BE2C (cell line): ENCODE data around the gene KRTAP10-2.

Experiments used
- DNase-seq: peaks from one replicate; pipeline ENCODE4 v3.0.0-alpha.2; 2020
- H3K27me3 ChIP-seq: fragments of 250-450 bp; sonication (Bioruptor Pico); 2 replicates; pipeline ENCODE4 v1.5.1; 2020; ENCODE audit warnings: mild to moderate bottlenecking
- H3K36me3 ChIP-seq: fragments of 250-450 bp; sonication (Bioruptor Pico); 2 replicates; pipeline ENCODE4 v1.5.1; 2020; ENCODE audit warnings: mild to moderate bottlenecking
- H3K4me1 ChIP-seq: fragments of 250-450 bp; sonication (Bioruptor Pico); 2 replicates; pipeline ENCODE4 v1.5.1; 2020
- H3K4me3 ChIP-seq: 2 replicates; pipeline ENCODE4 v1.5.1; 2011; ENCODE audit warnings: low read depth, low read length
- H3K9me3 ChIP-seq: fragments of 250-450 bp; sonication (Bioruptor Pico); 2 replicates; pipeline ENCODE4 v1.5.1; 2020
- CTCF ChIP-seq: IDR thresholded peaks from 2 replicates; pipeline ENCODE4 v1.5.1; 2012; ENCODE audit warnings: mild to moderate bottlenecking, low read depth, low read length

KRTAP10-2 gene

GRCh38 chr21:44523567-44524413 is 27.5 kb downstream of the KRTAP10-2 start:
- DNase-seq, result no peak
- no peak for TF ChIP-seq CTCF
- no peaks in the 10 kb centered on the region; the same call in 1 of the 2 replicates for H3K27me3 ChIP-seq
- H3K4me1 ChIP-seq, result no peaks in the 10 kb centered on the region
- peaks cover 4% of the 10 kb centered on the region; the same call in 1 of the 2 replicates for H3K9me3 ChIP-seq
- H3K4me3 ChIP-seq, result no peak overlapping the region
- no peaks in the 10 kb centered on the region for H3K36me3 ChIP-seq

- no peak for TF ChIP-seq CTCF
- no peaks in the 10 kb centered on the region for H3K4me1 ChIP-seq
- peaks cover 4% of the 10 kb centered on the region; the same call in 1 of the 2 replicates for H3K9me3 ChIP-seq
- no peaks in the 10 kb centered on the region; the same call in 1 of the 2 replicates for H3K27me3 ChIP-seq
- no peak overlapping the region for H3K4me3 ChIP-seq
- H3K36me3 ChIP-seq, result no peaks in the 10 kb centered on the region
- peak; percentile 6 for DNase-seq
Measured at GRCh38 chr21:44522753-44523204, 28.5 kb downstream of the KRTAP10-2 start.

- no peaks in the 10 kb centered on the region for H3K36me3 ChIP-seq
- no peaks in the 10 kb centered on the region for H3K4me1 ChIP-seq
- no peak overlapping the region for H3K4me3 ChIP-seq
- peaks cover 4% of the 10 kb centered on the region; the same call in 1 of the 2 replicates for H3K9me3 ChIP-seq
- H3K27me3 ChIP-seq, result no peaks in the 10 kb centered on the region; the same call in 1 of the 2 replicates
- DNase-seq, result peak; percentile 6
- no peak for TF ChIP-seq CTCF
Measured at GRCh38 chr21:44521928-44522752, 29.2 kb downstream of the KRTAP10-2 start.

- DNase-seq, result peak; percentile 5
- Histone ChIP-seq H3K4me3 (no peak overlapping the region), H3K4me1 (no peaks in the 10 kb centered on the region), H3K36me3 (no peaks in the 10 kb centered on the region), H3K27me3 (no peaks in the 10 kb centered on the region), H3K9me3 (peaks cover 4% of the 10 kb centered on the region; the same call in 1 of the 2 replicates)
- no peak for TF ChIP-seq CTCF
Measured at GRCh38 chr21:44521301-44521927, 29.9 kb downstream of the KRTAP10-2 start.

GRCh38 chr21:44520326-44521300 is 30.7 kb downstream of the KRTAP10-2 start:
- Histone ChIP-seq H3K36me3 (no peaks in the 10 kb centered on the region), H3K4me1 (no peaks in the 10 kb centered on the region), H3K27me3 (no peaks in the 10 kb centered on the region), H3K9me3 (peaks cover 4% of the 10 kb centered on the region; the same call in 1 of the 2 replicates), H3K4me3 (no peak overlapping the region)
- TF ChIP-seq CTCF, result no peak
- peak; percentile 4 for DNase-seq
